Liver (tissue), 9 donors: Measurements from ENCODE around the gene L1TD1. TPM values are rescaled to one million over a fixed set of nuclear protein-coding genes. Genes with fewer than 3 reads are reported as not detected.
A peak's percentile ranks its signal among the peaks of the same experiment; 100 is the strongest.

Experiments used
- DNase-seq: peaks from one replicate; pipeline ENCODE4 v3.0.0-alpha.2; 2017; ENCODE audit warnings: low spot score
- H3K27ac ChIP-seq, 2 donors: one replicate each; pipeline ENCODE4 v1.7.0; 2013; ENCODE audit warnings: inconsistent platforms in 2 of 2, low read length in 2 of 2, control low read depth in 1 of 2, low read depth in 1 of 2, mild to moderate bottlenecking in 1 of 2
- H3K27me3 ChIP-seq, 4 donors: one replicate each; pipeline versions ENCODE4 v1.6.1 to v1.7.0; 2013; ENCODE audit warnings: low read length in 3 of 4, inconsistent platforms in 1 of 4, mild to moderate bottlenecking in 1 of 4, moderate library complexity in 1 of 4; ENCODE audit not compliant: control insufficient read depth in 4 of 4, insufficient read depth in 4 of 4
- H3K36me3 ChIP-seq, 4 donors: one replicate each; pipeline versions ENCODE4 v1.6.1 to v1.7.0; 2013; ENCODE audit warnings: low read length in 3 of 4, mild to moderate bottlenecking in 3 of 4, low read depth in 1 of 4, moderate library complexity in 1 of 4; ENCODE audit not compliant: control insufficient read depth in 4 of 4, insufficient read depth in 3 of 4
- H3K4me1 ChIP-seq, 4 donors: one replicate each; pipeline versions ENCODE4 v1.6.1 to v1.7.0; 2013; ENCODE audit warnings: low read length in 3 of 4, mild to moderate bottlenecking in 3 of 4, moderate library complexity in 1 of 4; ENCODE audit not compliant: control insufficient read depth in 4 of 4, insufficient read depth in 4 of 4
- H3K4me3 ChIP-seq, 3 donors: one replicate each; pipeline versions ENCODE4 v1.6.1 to v1.7.0; 2013; ENCODE audit warnings: low read length in 3 of 3, control low read depth in 1 of 3, low read depth in 1 of 3, mild to moderate bottlenecking in 1 of 3
- H3K9ac ChIP-seq, 2 donors: one replicate each; pipeline ENCODE4 v1.7.0; 2013; ENCODE audit warnings: low read length in 2 of 2, mild to moderate bottlenecking in 2 of 2, moderate library complexity in 2 of 2, control low read depth in 1 of 2, low read depth in 1 of 2
- H3K9me3 ChIP-seq, 4 donors: one replicate each; pipeline versions ENCODE4 v1.6.1 to v1.7.0; 2013; ENCODE audit warnings: low read length in 3 of 4; ENCODE audit not compliant: control insufficient read depth in 4 of 4
- EGR1 ChIP-seq, 2 donors: IDR thresholded peaks; 2 replicates each; pipeline ENCODE4 v1.6.1; 2016 to 2018; ENCODE audit warnings: antibody characterized with exemption in 2 of 2, low read depth in 2 of 2
- FOXA1 ChIP-seq: IDR thresholded peaks from 2 replicates; pipeline ENCODE4 v1.6.1; 2016; ENCODE audit warnings: antibody characterized with exemption
- HNF4A ChIP-seq, 2 donors: conservative IDR thresholded peaks; 2 replicates each; pipeline ENCODE4 v1.6.1; 2016; ENCODE audit warnings: antibody characterized with exemption in 2 of 2, mild to moderate bottlenecking in 2 of 2
- HNF4G ChIP-seq: IDR thresholded peaks from 2 replicates; pipeline ENCODE4 v1.6.1; 2016; ENCODE audit warnings: antibody characterized with exemption
- JUND ChIP-seq, 2 donors: IDR thresholded peaks; 2 replicates each; pipeline ENCODE4 v1.6.1; 2016; ENCODE audit warnings: antibody characterized with exemption in 2 of 2
- NR2F2 ChIP-seq: IDR thresholded peaks from 2 replicates; pipeline ENCODE4 v1.6.1; 2016; ENCODE audit warnings: antibody characterized with exemption
- RXRA ChIP-seq, 2 donors: IDR thresholded peaks; 2 replicates each; pipeline ENCODE4 v1.6.1; 2017 to 2018; ENCODE audit warnings: antibody characterized with exemption in 2 of 2, mild to moderate bottlenecking in 1 of 2
- SP1 ChIP-seq: IDR thresholded peaks from 2 replicates; pipeline ENCODE4 v1.6.1; 2018; ENCODE audit warnings: antibody characterized with exemption, mild to moderate bottlenecking
- YY1 ChIP-seq: IDR thresholded peaks from 2 replicates; pipeline ENCODE4 v1.6.1; 2016; ENCODE audit warnings: antibody characterized with exemption, mild to moderate bottlenecking
- WGBS: extraction: QIAGEN DNeasy Blood & Tissue Kit; methylation state at CpG from one replicate; pipeline ENCODE4 v1.1.7; 2013; 5-methylcytosine and 5-hydroxymethylcytosine counted together
- polyA plus RNA-seq, 2 donors: library from polyadenylated mRNA; stranded (reverse) in 1 of 2; unstranded in 1 of 2; fragments of 200-250 nt in 1 of 2; fragments of >200 nt in 1 of 2; fragmentation: Nextera tagmentation in 1 of 2; extraction: Ambion mirVana in 1 of 2; gene quantifications; one replicate each; pipeline versions ENCODE4 v1.2.1 to v1.2.3, GENCODE V29; 2013 to 2015
- total RNA-seq, 2 donors: library from RNA; depleted of rRNA; stranded (reverse); fragments of >200 nt; gene quantifications; one replicate each; pipeline ENCODE4 v1.2.3, GENCODE V29; 2014
- TF ChIP-seq, protein P1 (sequence below): IDR thresholded peaks from 2 replicates; pipeline ENCODE4 v1.6.1; 2016; ENCODE audit warnings: antibody characterized with exemption
- TF ChIP-seq, protein P2 (sequence below): IDR thresholded peaks from 2 replicates; pipeline ENCODE4 v1.6.1; 2016; ENCODE audit warnings: antibody characterized with exemption, mild to moderate bottlenecking
- TF ChIP-seq, protein P3 (sequence below): IDR thresholded peaks from 2 replicates; pipeline ENCODE4 v1.6.1; 2016; ENCODE audit warnings: antibody characterized with exemption
- TF ChIP-seq, protein P4 (sequence below): IDR thresholded peaks from 2 replicates; pipeline ENCODE4 v1.6.1; 2016; ENCODE audit warnings: antibody characterized with exemption
- TF ChIP-seq, protein P5 (sequence below): fragments of 150-350 bp; IDR thresholded peaks from 2 replicates; pipeline ENCODE4 v1.5.1; 2017; ENCODE audit warnings: improper control_type of control experiment, low read depth, low read length; ENCODE audit not compliant: missing input control
- donor health status: healthy.
- donor health status: healthy.
- donor health status: healthy.
- donor health status: healthy.
- donor health status: healthy.

L1TD1 gene, protein sequence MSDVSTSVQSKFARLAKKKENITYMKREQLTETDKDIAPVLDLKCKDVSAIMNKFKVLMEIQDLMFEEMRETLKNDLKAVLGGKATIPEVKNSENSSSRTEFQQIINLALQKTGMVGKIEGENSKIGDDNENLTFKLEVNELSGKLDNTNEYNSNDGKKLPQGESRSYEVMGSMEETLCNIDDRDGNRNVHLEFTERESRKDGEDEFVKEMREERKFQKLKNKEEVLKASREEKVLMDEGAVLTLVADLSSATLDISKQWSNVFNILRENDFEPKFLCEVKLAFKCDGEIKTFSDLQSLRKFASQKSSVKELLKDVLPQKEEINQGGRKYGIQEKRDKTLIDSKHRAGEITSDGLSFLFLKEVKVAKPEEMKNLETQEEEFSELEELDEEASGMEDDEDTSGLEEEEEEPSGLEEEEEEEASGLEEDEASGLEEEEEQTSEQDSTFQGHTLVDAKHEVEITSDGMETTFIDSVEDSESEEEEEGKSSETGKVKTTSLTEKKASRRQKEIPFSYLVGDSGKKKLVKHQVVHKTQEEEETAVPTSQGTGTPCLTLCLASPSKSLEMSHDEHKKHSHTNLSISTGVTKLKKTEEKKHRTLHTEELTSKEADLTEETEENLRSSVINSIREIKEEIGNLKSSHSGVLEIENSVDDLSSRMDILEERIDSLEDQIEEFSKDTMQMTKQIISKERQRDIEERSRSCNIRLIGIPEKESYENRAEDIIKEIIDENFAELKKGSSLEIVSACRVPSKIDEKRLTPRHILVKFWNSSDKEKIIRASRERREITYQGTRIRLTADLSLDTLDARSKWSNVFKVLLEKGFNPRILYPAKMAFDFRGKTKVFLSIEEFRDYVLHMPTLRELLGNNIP
- total RNA-seq (under 1 TPM; under 0.01 to 0.14 TPM), polyA plus RNA-seq (under 1 TPM in 1 of 2 donors, not detected in 1; 0.01 TPM)

DNA sequence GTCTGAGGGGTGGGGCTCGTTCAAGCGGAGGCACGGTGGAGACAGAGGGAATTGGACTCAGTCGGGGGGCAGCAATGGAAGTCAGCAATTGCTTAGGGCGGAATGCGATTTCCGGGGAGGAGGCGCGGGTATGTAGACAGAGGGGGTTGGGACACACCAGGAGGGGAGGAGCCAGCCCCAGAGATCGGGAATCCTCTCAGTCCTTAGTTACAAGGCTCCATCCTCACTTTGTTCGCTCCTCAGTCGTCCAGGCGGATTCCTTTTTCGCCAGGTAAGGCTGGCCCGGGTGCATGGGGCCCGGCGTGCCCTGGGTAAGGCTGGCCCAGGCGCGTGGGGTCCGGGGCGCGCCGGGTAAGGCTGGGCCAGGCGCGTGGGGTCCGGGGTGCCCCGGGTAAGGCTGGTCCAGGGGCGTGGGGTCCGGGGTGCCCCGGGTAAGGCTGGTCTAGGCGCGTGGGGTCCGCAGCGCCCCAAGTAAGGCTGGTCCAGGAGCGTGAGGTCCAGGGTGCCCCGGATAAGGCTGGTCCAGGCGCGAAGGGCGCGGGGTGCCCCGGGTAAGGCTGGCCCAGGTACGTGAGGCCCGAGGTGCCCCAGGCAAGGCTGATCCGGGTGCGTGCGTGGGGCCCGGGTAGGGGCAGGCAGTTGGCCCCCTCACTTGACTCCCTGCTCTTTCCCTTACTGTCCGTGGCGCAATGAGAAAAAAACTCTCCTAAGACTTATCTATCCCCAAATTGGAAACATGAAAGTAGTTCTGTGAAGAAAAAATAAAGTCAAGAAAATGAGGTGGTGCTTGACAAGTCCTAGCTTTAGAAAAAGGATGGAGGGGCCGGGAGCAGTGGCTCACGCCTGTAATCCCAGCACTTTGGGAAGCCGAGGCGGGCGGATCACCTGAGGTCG is at the start of gene L1TD1:
L1TD1 (plus strand) TSS at position 199 of the 894 bp plus-strand sequence. CDS start 11,780 bp downstream, outside the sequence.
- Histone ChIP-seq H3K4me3 (peak within 1 kb of the TSS in 1 of 3 donors; percentile 11), H3K27me3 (no peaks in the 10 kb centered on the region), H3K36me3 (no peaks in the 10 kb centered on the region), H3K9me3 (no peaks in the 10 kb centered on the region), H3K9ac (no peak within 1 kb of the TSS), H3K4me1 (peaks cover 6 to 11% (median 7%) of the 10 kb centered on the region in 4 donors), H3K27ac (no peak within 1 kb of the TSS)
- 19% methylated on average over 55 of the region's 55 CpGs for WGBS
- TF ChIP-seq, protein P1, sequence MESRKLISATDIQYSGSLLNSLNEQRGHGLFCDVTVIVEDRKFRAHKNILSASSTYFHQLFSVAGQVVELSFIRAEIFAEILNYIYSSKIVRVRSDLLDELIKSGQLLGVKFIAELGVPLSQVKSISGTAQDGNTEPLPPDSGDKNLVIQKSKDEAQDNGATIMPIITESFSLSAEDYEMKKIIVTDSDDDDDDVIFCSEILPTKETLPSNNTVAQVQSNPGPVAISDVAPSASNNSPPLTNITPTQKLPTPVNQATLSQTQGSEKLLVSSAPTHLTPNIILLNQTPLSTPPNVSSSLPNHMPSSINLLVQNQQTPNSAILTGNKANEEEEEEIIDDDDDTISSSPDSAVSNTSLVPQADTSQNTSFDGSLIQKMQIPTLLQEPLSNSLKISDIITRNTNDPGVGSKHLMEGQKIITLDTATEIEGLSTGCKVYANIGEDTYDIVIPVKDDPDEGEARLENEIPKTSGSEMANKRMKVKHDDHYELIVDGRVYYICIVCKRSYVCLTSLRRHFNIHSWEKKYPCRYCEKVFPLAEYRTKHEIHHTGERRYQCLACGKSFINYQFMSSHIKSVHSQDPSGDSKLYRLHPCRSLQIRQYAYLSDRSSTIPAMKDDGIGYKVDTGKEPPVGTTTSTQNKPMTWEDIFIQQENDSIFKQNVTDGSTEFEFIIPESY: no peak
- DNase-seq: no peak

DNA sequence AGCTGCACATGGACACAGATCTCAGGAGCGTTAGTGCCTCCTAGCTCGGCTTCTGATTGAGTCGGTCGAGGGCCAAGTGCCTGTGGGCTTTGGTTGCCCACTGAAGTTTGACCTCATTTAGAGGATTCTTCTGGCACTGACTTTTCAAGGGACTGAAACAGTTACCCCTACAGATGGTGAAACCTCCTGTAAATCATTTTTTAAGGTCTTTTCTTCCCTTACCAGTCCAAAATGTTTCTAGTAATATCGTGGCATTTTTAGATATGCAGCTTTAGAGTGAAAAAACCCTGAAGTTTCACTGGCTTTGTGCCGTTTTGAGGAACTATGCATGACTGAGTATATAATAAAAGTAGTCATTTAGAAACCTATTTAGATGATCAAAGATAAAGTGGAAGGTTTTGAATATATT is 34.7 kb upstream of the L1TD1 start:
- H3K4me3 ChIP-seq: no peak overlapping the region
- no peaks in the 10 kb centered on the region for H3K4me1 ChIP-seq
- H3K9me3 ChIP-seq: no peaks in the 10 kb centered on the region
- H3K36me3 ChIP-seq: peaks cover 3 to 12% (median 7%) of the 10 kb centered on the region in 4 donors
- no peaks in the 10 kb centered on the region for H3K27me3 ChIP-seq
- no peak for DNase-seq
- TF ChIP-seq, protein P2, sequence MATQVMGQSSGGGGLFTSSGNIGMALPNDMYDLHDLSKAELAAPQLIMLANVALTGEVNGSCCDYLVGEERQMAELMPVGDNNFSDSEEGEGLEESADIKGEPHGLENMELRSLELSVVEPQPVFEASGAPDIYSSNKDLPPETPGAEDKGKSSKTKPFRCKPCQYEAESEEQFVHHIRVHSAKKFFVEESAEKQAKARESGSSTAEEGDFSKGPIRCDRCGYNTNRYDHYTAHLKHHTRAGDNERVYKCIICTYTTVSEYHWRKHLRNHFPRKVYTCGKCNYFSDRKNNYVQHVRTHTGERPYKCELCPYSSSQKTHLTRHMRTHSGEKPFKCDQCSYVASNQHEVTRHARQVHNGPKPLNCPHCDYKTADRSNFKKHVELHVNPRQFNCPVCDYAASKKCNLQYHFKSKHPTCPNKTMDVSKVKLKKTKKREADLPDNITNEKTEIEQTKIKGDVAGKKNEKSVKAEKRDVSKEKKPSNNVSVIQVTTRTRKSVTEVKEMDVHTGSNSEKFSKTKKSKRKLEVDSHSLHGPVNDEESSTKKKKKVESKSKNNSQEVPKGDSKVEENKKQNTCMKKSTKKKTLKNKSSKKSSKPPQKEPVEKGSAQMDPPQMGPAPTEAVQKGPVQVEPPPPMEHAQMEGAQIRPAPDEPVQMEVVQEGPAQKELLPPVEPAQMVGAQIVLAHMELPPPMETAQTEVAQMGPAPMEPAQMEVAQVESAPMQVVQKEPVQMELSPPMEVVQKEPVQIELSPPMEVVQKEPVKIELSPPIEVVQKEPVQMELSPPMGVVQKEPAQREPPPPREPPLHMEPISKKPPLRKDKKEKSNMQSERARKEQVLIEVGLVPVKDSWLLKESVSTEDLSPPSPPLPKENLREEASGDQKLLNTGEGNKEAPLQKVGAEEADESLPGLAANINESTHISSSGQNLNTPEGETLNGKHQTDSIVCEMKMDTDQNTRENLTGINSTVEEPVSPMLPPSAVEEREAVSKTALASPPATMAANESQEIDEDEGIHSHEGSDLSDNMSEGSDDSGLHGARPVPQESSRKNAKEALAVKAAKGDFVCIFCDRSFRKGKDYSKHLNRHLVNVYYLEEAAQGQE: no peak
- no peak for TF ChIP-seq RXRA (IDR thresholded peaks at IDR 0.05)
- no peak for TF ChIP-seq EGR1 (IDR thresholded peaks at IDR 0.05; ENCODE audit: low read depth in 2 of 2)
- no peak for TF ChIP-seq HNF4A (conservative IDR thresholded peaks at IDR 0.05)
- no peak for TF ChIP-seq JUND (IDR thresholded peaks at IDR 0.05)
- TF ChIP-seq FOXA1: no peak
- TF ChIP-seq, protein P3, sequence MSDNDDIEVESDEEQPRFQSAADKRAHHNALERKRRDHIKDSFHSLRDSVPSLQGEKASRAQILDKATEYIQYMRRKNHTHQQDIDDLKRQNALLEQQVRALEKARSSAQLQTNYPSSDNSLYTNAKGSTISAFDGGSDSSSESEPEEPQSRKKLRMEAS: no peak
- TF ChIP-seq, protein P4, sequence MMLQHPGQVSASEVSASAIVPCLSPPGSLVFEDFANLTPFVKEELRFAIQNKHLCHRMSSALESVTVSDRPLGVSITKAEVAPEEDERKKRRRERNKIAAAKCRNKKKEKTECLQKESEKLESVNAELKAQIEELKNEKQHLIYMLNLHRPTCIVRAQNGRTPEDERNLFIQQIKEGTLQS: no peak
- TF ChIP-seq HNF4G: no peak
- TF ChIP-seq, protein P5, sequence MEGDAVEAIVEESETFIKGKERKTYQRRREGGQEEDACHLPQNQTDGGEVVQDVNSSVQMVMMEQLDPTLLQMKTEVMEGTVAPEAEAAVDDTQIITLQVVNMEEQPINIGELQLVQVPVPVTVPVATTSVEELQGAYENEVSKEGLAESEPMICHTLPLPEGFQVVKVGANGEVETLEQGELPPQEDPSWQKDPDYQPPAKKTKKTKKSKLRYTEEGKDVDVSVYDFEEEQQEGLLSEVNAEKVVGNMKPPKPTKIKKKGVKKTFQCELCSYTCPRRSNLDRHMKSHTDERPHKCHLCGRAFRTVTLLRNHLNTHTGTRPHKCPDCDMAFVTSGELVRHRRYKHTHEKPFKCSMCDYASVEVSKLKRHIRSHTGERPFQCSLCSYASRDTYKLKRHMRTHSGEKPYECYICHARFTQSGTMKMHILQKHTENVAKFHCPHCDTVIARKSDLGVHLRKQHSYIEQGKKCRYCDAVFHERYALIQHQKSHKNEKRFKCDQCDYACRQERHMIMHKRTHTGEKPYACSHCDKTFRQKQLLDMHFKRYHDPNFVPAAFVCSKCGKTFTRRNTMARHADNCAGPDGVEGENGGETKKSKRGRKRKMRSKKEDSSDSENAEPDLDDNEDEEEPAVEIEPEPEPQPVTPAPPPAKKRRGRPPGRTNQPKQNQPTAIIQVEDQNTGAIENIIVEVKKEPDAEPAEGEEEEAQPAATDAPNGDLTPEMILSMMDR: no peak
- TF ChIP-seq NR2F2: no peak
- TF ChIP-seq YY1: no peak
- TF ChIP-seq SP1: no peak
- no peak overlapping the region for H3K27ac ChIP-seq
- no peak overlapping the region for H3K9ac ChIP-seq
- WGBS: 90% methylated on average over 6 of the region's 6 CpGs
